Type B pancreatic cell (in vitro differentiated cells): ENCODE data around the gene KLHDC8B. TPM values are rescaled to one million over a fixed set of nuclear protein-coding genes. Genes with fewer than 3 reads are reported as not detected.

Experiments used
- DNase-seq: peaks from one replicate; pipeline ENCODE4 v3.0.0; 2021; ENCODE audit warnings: mixed read lengths; ENCODE audit not compliant: unreplicated experiment; ENCODE audit errors: extremely low spot score
- H3K27ac Mint-ChIP-seq: 2 replicates; pipeline ENCODE4 v1.8.0; 2021; ENCODE audit warnings: mild to moderate bottlenecking, mixed read lengths
- H3K27me3 Mint-ChIP-seq: 2 replicates; pipeline ENCODE4 v1.8.0; 2021; ENCODE audit warnings: mixed read lengths
- H3K36me3 Mint-ChIP-seq: 2 replicates; pipeline ENCODE4 v1.8.0; 2021; ENCODE audit warnings: mixed read lengths
- H3K4me1 Mint-ChIP-seq: one replicate; pipeline ENCODE4 v1.8.0; 2021; ENCODE audit warnings: mixed read lengths; ENCODE audit not compliant: unreplicated experiment
- H3K4me3 Mint-ChIP-seq: 2 replicates; pipeline ENCODE4 v1.8.0; 2021; ENCODE audit warnings: mild to moderate bottlenecking, mixed read lengths
- H3K9me3 Mint-ChIP-seq: 2 replicates; pipeline ENCODE4 v1.8.0; 2021; ENCODE audit warnings: mixed read lengths
- CTCF ChIP-seq: fragments of 200-600 bp; sonication (generic); conservative IDR thresholded peaks from 2 replicates; pipeline ENCODE4 v1.5.0; 2021; ENCODE audit warnings: antibody characterized with exemption, mild to moderate bottlenecking
- total RNA-seq: library from RNA; stranded (reverse); gene quantifications from 2 replicates; pipeline ENCODE4 v1.2.1, GENCODE V29; 2021; ENCODE audit warnings: low replicate concordance

The KLHDC8B gene
- total RNA-seq, 1 donor from 2014 or later, result 42.1 TPM

- Mint-ChIP-seq H3K4me3 (no peak overlapping the region), H3K36me3 (no peaks in the 10 kb centered on the region), H3K27ac (no peak overlapping the region), H3K9me3 (no peaks in the 10 kb centered on the region), H3K4me1 (peaks cover 5% of the 10 kb centered on the region), H3K27me3 (no peaks in the 10 kb centered on the region)
- TF ChIP-seq CTCF, result peak; percentile 56
- DNase-seq, result no peak
Observed at GRCh38 chr3:49158103-49158709, 13.2 kb upstream of the KLHDC8B start.

GRCh38 chr3:49158792-49159191, 12.6 kb upstream of the KLHDC8B start:
- no peaks in the 10 kb centered on the region for H3K9me3 Mint-ChIP-seq

GRCh38 chr3:49161197-49161596, 10.2 kb upstream of the KLHDC8B start:
- no peak overlapping the region for H3K4me3 Mint-ChIP-seq
- H3K36me3 Mint-ChIP-seq, result peaks cover 4% of the 10 kb centered on the region
- H3K27ac Mint-ChIP-seq, result no peak overlapping the region
- H3K9me3 Mint-ChIP-seq, result no peaks in the 10 kb centered on the region
- no peaks in the 10 kb centered on the region for H3K27me3 Mint-ChIP-seq
- DNase-seq, result no peak
- peaks cover 21% of the 10 kb centered on the region for H3K4me1 Mint-ChIP-seq
- no peak for TF ChIP-seq CTCF

More at GRCh38 chr3:49158792-49159191, 12.6 kb upstream of the KLHDC8B start:
- TF ChIP-seq CTCF, result no peak
- H3K27me3 Mint-ChIP-seq, result no peaks in the 10 kb centered on the region
- no peak for DNase-seq
- no peak overlapping the region for H3K27ac Mint-ChIP-seq
- H3K4me1 Mint-ChIP-seq, result peaks cover 5% of the 10 kb centered on the region
- H3K36me3 Mint-ChIP-seq, result no peaks in the 10 kb centered on the region
- no peak overlapping the region for H3K4me3 Mint-ChIP-seq

GRCh38 chr3:49161808-49162530, 9.4 kb upstream of the KLHDC8B start:
- peaks cover 21% of the 10 kb centered on the region for H3K4me1 Mint-ChIP-seq
- TF ChIP-seq CTCF, result no peak

GRCh38 chr3:49162751-49163419, 8.5 kb upstream of the KLHDC8B start:
- no peak for TF ChIP-seq CTCF
- no peak for DNase-seq
- H3K4me1 Mint-ChIP-seq, result peaks cover 21% of the 10 kb centered on the region
- H3K36me3 Mint-ChIP-seq, result peaks cover 4% of the 10 kb centered on the region
- no peak overlapping the region for H3K4me3 Mint-ChIP-seq
- H3K27me3 Mint-ChIP-seq, result no peaks in the 10 kb centered on the region
- H3K9me3 Mint-ChIP-seq, result no peaks in the 10 kb centered on the region
- no peak overlapping the region for H3K27ac Mint-ChIP-seq

More at GRCh38 chr3:49161808-49162530, 9.4 kb upstream of the KLHDC8B start:
- Mint-ChIP-seq H3K27ac (no peak overlapping the region), H3K4me3 (no peak overlapping the region), H3K27me3 (no peaks in the 10 kb centered on the region), H3K36me3 (peaks cover 4% of the 10 kb centered on the region), H3K9me3 (no peaks in the 10 kb centered on the region)
- no peak for DNase-seq
